VCaP (cell line): Measurements from ENCODE around the gene CDH13.

Experiments used
- H3K27ac ChIP-seq: fragments of 450-650 bp; 2 replicates; pipeline ENCODE4 v1.5.1; 2017
- CTCF ChIP-seq: fragments of 450-650 bp; conservative IDR thresholded peaks from 2 replicates; pipeline ENCODE4 v1.5.1; 2017; ENCODE audit warnings: mild to moderate bottlenecking, moderate library complexity

The CDH13 gene

GRCh38 chr16:82699711-82700495, 73.1 kb downstream of the CDH13 start:
- no peak for TF ChIP-seq CTCF
- H3K27ac ChIP-seq: no peak overlapping the region

DNA sequence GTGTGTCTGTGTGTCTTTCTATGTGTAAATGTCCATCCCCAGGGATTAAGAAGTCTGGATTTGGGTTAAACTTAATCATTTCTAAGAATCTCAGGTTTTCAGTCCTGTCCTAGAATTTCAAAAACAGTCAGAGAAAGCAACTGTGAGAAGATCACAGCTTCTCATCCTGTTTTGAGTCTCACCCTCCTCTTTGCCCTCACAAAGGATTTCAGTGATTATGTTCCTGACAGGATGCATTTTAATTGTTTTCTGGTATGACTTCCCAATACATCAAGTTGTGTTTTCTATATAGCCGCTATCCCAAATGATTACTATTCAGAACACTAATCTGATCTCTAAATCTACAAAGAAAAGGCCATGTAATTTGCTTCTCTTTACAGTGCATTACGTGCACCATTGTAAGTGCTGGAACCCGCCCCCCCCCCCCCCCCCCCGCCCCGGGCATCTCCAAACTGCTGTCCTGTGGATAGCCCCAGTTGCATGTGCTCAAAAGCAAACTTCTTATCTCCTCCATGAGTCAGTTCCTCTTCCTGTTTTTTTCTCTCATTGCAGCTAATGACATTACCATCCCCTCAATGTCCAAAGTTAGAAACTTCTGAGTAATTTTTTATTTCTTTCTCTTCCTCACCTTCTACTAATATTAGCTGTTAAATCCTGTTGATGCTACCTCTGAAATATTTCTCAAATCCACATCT, 73.9 kb downstream of the CDH13 start:
- H3K27ac ChIP-seq: no peak overlapping the region
- TF ChIP-seq CTCF: no peak

DNA sequence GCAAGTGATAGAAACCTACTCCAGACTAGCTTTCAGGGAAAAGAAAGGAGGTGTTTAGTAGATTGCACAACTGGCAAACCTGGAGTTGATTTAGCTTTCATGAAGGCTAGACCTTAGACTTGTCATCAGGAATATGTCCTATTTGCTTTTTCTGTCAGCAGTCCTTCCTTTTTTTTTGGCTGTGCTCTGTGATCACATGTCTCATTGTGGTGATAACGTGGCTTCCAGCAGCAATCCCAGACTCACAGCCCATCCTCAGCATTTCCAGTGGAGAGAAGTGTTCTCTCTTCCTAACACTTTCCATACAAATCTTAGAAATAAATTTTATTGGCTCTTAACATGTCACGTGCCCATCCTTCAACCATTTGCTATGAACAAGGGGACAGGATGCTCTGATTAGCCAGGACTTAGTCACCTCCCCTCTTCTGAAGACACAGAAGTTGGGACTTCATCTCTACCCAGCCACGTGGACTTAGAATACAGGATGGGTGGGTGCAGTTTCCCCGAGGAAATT, 74.7 kb downstream of the CDH13 start:
- no peak overlapping the region for H3K27ac ChIP-seq

GRCh38 chr16:82703161-82703560, 76.4 kb downstream of the CDH13 start:
- no peak overlapping the region for H3K27ac ChIP-seq
- no peak for TF ChIP-seq CTCF

More for the DNA sequence above, 74.7 kb downstream of the CDH13 start:
- no peak for TF ChIP-seq CTCF

DNA sequence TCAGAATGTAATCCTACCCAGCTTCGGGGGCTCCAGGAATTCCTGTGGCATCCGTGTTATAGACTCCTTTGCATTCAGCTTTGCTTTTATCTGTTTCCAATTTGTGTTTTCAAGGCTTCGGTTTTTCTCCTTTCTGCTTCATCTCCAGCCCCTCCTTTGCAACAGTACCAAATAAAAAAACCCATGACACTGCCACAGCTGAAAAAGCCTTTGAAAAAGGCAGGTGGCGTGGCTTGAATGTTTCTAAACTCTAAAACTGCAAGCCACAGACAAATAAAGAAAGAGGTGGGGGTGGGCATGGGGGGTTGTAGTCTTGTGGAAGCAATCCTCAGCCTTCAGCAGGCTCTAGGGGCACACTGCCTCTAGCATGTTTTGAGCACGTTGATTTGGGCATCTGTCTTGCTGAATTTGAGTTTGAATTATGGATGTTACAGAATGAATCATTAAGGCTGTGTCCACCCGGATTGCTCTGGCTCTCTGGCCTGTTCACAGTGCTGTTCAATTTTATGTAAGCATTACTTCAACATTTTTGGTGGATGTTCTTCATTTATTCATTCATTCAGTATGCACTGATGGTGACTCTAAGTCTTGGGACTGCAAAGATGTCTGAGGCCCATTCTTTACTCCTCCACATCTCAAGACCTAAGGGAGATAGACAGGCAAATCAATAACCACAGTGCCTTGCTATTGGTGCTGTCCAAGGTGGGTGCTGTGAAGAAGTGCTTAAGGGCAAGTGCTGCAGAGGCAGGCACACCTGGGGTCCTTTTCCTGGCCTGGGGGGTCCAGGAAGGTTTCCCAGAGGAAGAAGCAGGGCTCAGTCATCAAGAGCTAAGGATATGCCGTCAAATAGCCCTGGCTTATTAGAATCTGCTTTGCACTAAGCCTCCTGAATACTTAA, 77.4 kb downstream of the CDH13 start:
- no peak for TF ChIP-seq CTCF
- H3K27ac ChIP-seq: no peak overlapping the region

DNA sequence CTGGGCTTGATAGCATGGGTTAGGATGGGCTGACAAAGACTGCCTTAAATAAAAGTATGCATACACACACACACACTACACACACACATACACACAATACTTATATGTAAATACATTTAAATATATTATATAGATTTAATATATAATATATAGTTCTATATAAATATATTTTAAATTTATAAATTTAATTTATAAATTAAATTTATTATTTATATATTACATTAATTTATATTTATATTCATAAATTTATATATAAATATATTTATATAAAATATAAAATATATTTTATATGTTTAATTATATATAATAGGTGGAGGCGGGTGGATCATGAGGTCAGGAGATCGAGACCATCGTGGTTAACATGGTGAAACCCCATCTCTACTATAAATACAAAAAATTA, 83.2 kb downstream of the CDH13 start:
- no peak overlapping the region for H3K27ac ChIP-seq
- TF ChIP-seq CTCF: no peak

GRCh38 chr16:82713778-82714177, 87.0 kb downstream of the CDH13 start:
- TF ChIP-seq CTCF: no peak
- no peak overlapping the region for H3K27ac ChIP-seq
